Umbilical cord (tissue), 2 donors: Measurements from ENCODE around the gene ERBB2. TPM values are rescaled to one million over a fixed set of nuclear protein-coding genes. Genes with fewer than 3 reads are reported as not detected.
A peak's percentile ranks its signal among the peaks of the same experiment; 100 is the strongest.
"Not testable (repeated sequence)": the region's sequence is repeated elsewhere in the genome, so short reads cannot be mapped to it uniquely, and the experiment has no call there.

Source experiments
- DNase-seq: peaks from one replicate; pipeline ENCODE4 v3.0.0-alpha.2; 2015; ENCODE audit warnings: low spot score
- total RNA-seq: library from RNA; depleted of rRNA; stranded (reverse); fragments of >200 nt; gene quantifications from one replicate; pipeline ENCODE4 v1.2.3, GENCODE V29; 2014; ENCODE audit warnings: low replicate concordance; ENCODE audit not compliant: insufficient read depth

Gene ERBB2
- total RNA-seq, 1 donor from 2014 or later, result 36.8 TPM

DNA sequence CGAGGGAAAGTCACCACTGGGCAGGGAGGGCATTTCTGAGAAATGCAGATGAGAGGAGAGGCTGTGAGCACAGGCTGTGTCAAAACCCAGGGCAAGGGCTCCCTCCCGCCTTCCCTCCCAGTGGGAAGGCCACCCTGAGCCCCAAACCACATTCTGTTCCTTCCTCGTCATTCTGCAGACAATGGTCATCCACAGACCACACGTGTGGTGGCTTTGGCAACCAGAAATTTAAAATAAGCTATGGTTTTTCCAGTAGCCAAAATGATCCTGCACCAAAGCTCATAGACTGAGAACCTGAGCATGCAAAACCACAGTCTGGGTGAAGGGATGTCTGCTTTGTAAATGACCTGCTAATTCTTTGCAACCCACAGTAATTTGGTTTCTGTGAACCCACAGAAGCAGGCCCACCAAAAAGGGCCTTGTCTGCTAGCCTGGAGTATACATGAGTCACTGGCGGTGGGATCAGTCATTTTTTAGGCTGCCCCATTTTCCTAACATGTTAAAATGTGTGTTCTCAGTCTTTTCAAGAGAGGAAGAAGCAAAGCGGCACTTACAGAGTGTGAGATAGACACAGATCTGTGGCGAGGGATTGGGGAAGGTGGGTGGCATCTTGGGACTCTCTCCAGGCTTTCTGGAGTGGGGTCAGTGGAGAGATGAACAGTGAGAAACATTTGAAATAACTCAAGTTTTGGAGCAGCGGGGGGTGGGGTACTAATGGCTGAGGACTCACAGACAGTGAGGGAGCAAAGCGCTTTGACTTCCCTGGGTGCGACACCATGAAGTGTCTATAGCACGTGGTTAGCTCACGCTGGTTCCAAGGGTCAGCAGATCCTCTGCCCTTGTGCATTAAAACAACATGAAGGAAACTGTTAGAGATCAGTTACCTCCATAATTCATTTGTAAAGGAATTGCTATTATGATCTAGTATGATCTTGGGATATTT is 58.3 kb downstream of the ERBB2 start:
- no peak for DNase-seq

DNA sequence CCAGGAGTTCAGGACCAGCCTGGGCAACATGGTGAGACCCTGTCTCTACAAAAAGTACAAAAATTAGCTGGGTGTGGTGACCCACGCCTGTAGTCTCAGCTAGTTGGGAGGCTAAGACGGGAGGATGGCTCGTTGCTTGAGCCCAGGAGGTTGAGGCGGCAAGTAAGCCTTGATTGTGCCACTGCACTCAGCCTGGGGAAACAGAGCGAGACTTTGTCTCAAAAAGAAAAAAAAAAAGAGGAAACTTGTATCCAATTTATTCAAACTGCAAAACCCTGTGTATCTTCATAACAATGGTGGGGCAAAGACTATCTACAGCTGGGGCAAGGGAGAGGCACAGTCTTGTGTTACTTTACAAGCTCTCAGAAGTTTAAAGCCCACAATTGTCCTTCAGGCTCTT is 59.3 kb downstream of the ERBB2 start:
- DNase-seq, result no peak

DNA sequence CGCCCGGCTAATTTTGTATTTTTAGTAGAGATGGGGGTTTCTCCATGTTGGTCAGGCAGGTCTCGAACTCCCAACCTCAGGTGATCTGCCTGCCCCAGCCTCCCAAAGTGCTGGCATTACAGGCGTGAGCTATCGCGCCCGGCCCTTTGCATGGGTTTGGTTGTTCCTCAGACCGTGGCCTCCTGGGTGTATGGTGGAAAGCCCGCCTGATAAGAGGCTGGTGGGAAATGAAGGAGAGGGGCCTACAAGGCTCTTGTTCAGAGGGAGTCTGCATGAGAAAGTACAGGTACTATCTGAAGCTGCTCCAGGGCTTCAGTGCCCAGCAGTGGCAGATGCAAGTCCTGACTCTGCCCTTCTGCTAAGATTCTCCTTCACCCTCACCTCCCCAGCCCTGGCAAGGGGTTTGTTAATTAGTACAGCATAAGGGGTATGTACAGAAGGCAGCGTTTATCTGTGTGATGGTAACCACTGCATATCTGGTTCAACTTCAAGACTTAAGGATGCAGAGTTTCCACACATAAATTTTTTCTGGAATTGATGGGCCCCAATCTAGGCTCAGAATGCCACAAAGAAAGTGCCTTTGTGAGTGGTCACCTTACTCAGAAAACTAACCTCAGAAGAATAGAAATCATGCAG is 62.1 kb downstream of the ERBB2 start:
- no peak for DNase-seq

DNA sequence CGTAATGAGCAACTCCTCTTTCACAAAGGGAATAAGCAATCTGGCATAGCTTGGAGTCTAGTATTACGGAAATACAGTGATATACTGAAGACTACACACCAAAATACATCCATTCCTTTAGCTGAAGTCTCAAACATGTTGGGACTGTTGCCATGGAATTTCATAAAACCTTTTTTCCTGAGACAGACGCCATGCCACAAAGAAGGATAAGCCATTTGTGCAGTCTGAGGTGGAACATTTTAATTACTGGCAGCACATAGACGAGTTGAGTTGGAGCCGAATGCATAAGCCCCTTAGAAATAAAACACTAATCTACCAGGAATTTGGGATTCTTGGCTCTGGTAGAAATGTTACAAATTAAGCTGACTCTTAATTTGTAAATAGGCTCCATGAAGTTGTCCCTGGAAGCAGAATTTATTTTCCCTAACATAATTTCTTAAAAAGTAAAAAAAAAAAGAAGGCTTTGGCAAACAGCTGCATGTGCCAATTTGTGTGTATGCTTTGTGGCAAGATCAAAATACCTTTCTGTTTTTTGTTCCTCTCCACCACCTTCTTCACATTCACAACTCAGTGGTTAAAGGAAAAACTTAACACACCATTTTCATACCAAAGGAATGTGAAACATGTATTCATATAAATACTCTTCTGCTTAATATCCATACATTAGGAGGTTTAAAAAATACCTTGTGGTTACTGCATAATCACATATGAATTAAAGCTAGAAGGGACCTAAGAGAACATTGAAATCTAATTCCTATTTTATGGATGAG is 63.4 kb downstream of the ERBB2 start:
- peak; percentile 48 for DNase-seq

DNA sequence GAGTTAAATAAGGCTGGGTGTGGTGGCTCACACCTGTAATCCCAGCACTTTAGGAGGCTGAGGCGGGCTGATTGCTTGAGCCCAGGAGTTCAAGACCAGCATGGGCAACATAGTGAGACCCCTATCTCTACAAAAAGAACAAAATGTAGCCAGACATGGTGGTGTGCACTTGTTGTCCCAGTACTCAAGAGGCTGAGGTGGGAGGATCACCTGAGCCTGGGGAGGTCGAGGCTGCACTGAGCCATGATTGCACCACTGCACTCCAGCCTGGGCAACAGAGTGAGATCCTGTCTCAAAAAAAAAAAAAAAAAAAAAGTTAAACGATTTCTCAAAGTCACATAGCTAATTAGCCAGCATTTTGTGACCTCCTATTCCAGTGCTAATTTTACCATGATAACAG is 64.3 kb downstream of the ERBB2 start:
- DNase-seq, result not testable (repeated sequence)

DNA sequence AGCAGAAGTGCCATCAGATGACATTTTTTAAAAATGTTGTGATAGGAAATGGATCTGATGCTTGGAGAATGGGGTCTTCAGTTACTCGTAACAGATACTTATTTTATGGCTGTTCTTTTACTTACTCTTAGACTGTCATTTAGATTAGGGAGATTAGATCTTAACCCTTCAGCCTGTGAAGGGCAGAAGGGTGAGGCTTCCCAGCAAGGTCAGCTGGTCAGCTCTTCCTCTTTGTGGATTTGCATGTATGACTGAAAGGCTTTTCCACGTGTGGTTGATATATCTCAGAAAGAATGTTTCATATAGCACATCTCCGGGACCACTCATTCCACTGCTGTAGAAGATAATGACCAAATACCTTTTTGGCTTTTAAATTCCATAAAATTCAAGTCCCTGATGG is 65.3 kb downstream of the ERBB2 start:
- DNase-seq, result no peak

DNA sequence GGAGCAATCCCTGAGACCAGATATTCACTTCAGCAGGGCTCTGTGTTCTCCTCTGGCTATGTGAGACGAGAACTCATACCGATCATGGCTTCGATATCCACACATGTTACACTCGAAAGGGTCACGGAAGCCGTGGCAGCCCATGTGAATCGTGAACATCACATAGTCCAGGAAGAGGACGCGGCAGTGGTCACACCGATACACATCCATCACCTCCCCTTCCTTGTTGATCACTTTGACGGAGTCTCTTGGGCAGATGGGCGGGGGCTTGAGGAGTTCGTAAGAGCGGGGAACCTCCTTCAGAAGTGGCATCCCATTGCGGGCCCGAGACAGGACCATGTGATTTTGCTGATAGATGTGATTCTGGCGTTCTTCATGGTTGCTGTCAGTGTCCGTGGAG is 65.9 kb downstream of the ERBB2 start:
- DNase-seq, result no peak

DNA sequence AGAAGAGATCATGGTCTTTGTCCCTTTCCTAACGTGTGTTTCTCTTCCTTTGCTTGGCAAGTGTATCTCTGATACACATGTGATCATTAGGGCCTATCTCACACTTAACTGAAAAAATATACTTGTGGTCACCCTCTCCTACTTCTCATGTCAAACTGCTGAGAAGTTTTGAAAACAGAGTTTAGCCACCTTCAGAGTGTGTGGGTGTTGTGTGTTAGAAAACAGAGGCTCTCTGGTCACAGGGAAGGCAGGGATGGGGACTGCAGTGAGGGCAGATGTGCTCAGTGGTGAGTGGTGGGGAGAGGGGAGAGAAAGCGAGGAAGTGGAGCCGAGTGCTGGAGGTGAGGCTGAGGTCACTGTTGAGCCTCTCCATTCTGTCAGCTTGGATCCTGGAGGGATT is 67.3 kb downstream of the ERBB2 start:
- DNase-seq, result no peak

DNA sequence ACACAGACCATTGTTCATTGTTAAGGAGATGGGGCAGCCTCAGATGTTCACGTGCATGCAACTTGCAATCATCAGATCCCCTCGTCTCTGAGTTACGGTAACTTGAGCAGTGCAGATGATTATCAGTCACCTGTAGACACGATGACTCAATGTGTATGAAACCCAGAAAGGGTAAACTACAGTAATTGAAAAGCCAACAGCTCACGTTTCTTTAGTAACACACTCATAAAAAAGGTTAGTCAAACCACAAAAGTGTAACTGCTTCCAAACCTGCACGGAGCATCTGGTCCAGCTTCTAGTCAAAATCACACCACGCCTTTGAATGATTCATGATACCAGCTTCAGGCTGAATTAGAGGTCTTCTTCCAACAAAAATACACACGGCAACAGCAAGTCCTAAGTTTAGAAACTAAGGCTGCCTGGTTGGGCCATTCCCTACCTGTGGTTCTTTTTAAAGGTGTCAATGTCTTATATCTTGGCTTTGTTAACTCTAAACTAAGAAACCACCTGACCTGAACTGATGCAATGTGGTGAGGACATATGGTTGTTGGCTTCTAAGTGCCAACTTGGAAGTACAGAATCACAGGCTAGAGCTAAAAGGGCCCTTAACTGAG is 70.2 kb downstream of the ERBB2 start:
- peak; percentile 37 for DNase-seq

DNA sequence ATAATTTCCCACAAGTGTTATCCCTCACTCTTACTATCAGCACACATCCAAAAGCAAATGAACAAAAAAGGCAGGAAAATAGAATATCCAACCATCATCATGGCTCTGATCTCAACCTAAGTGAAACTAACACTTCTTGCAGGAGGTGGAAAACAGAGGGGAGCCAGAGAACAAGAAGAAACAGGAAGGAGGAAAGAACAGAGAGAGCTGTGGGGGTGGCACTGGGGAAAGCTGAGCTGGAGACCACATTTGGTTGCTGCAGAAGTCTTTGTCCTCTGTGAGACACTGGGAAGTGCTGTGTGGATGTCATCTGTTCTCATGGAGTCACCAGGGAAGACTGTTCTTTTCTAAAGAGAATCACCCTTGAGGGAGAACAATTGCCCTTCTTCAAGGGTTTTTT is 72.6 kb downstream of the ERBB2 start:
- no peak for DNase-seq

DNA sequence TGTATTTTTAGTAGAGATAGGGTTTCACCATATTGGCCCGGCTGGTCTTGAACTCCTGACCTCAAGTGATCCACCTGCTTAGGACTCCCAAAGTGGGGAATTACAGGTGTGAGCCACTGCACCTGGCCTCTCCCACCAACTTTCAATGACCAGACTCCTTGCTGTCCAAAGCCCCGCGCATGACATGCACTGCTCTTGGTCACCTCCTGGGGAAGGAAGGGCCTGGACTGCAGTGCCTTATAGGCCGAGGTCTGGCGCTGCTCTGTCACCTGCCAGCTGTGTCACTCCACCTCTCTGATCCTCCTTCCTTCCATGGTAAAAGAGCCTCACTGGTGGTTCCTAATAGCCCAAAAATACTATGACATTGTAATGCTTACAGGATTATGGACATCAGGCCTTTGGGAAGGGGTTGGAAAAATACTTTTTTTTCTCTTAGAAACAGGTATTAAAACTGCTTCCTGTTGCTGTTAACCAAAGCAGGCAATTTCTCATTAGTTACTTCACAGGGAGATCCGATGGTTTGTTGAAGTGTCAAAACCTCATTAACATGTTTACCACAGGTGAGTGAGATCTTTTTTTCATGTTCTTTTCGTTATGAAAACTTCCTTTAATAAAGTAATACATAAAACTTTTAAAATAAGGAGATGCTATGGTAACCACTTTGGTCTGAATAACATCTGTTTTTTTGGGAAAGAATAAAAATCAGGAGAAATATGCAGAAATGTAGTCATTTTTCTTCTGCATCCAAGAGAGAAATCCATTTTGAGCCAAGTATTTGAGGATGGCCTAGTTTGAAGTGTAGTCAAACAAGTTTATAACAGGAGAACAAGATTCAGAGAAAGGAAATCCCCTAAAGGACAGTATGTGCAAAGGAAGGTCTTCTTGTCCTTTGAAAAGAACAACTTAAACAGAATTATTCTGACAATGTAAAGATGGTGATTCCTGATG is 73.4 kb downstream of the ERBB2 start:
- DNase-seq, result no peak

DNA sequence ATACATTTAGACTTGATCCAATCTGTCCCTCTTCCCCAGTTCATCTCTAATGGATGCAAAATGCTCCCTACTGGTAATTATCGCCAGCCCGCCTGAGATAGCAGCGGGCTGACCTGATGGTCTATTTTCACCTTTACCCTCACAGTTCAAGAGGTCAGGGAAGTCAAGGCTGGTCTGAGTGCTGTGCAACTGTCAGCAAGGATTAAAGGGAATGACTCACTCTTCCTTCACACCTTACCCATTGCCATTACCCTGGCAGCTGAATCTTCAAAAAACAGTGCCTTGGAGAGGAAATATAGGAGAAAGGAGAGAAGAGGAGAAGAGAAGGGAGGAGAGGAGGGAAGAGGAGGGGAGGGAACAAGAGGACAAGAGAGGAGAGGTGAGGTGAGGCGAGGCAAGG is 74.2 kb downstream of the ERBB2 start:
- no peak for DNase-seq

DNA sequence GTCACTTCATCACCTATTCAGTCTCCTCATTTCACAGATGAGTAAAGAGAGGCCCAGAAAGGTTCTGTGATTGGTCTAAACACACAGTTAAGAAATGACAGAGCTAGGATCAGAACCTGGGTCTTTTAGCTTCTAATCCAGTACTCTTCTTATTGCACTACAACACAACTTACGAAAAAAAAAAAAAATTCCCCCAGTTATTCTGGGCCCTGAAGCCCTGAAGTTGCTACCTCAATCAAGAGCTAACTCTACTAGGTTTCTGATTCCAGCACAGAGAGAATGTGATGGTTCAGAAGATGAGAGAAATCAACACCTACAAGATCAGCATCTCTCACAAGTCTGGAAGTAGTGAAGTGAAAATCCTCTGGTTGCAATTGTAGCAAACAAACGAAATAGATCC is 75.2 kb downstream of the ERBB2 start:
- no peak for DNase-seq

DNA sequence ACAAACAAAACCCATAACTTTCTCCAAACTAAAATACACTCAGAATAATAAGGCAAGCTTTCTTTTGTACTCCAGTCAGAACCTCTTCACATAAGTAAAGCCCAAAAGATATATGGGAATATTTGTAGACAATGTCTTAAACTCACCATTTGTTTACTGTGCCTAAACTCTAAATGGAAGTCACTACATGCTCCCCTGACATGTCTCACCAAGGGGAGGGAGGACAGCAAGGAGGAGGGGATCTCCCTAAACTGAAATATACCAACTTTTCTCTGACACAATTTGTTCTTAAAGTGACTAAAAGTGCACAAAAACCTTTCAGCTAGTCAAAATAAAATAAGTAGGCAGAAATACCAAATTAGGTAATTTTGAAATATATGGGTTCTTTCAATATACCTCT is 76.4 kb downstream of the ERBB2 start:
- DNase-seq, result no peak

DNA sequence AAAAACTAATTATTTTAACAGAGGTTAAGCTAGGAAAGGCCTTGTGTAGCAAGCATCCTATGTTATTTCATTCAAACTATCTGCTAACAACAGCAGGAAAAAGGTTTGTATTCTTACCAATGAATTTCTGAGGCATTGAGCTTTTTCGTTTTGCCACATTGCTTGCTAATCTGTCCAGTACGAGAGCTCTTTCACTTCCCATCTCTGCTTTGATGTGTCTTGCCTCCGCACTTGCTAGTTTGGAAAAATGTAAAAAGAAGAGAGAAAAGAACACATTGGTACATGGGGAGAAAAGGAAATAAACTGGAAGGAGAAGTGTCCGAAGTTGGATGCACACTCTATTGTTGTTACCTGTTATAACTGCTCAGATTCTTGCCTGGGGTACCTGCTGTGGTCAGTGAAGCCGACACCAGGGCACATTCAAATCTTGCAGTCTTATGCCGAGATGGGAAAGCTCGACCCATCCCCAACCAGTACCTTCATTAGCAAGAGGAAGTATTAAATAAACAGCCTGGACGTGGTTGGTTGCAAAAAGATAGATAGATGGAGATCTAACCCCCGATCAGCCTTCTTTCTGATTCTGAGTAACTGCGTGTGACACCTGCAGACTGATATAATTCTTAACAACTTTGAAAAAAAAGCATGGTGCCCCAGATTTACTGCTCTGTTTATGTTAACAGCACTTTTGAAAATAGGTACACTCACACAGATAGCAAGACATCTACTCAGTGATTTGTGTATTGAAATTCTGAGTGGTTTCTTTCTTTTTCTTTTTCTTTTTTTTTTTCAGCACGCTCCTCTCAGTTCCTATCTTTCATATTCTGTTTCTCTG is 77.9 kb downstream of the ERBB2 start:
- no peak for DNase-seq

Other genes with a start within 250 kb of the ERBB2 start
- gene MED1, start 248.8 kb upstream of the ERBB2 start, total RNA-seq, result 12.3 TPM
- gene CDK12, start 238.6 kb upstream of the ERBB2 start, total RNA-seq, result 19.0 TPM
- gene NEUROD2, start 92.1 kb upstream of the ERBB2 start, total RNA-seq, result 1.4 TPM
- gene PPP1R1B, start 73.1 kb upstream of the ERBB2 start, total RNA-seq, result 6.5 TPM
- gene STARD3, start 62.9 kb upstream of the ERBB2 start, total RNA-seq, result 20.5 TPM
- 0.24 TPM for gene TCAP, start 34.7 kb upstream of the ERBB2 start, total RNA-seq
- not detected for gene PNMT, start 31.6 kb upstream of the ERBB2 start, total RNA-seq
- 12.8 TPM for gene PGAP3, start 12.0 kb upstream of the ERBB2 start, total RNA-seq
- 9.9 TPM for gene MIEN1, start 30.5 kb downstream of the ERBB2 start, total RNA-seq
- 1.7 TPM for gene GRB7, start 37.9 kb downstream of the ERBB2 start, total RNA-seq
- 3.4 TPM for gene IKZF3, start 164.2 kb downstream of the ERBB2 start, total RNA-seq
- gene ZPBP2, start 168.1 kb downstream of the ERBB2 start, total RNA-seq, result 5.3 TPM
- 8.4 TPM for gene GSDMB, start 218.6 kb downstream of the ERBB2 start, total RNA-seq
- 48.4 TPM for gene ORMDL3, start 227.5 kb downstream of the ERBB2 start, total RNA-seq
- not detected for gene LRRC3C, start 227.7 kb downstream of the ERBB2 start, total RNA-seq